GM12878 (cell line): ENCODE measurements around the gene ZC3H15. TPM values are rescaled to one million over a fixed set of nuclear protein-coding genes. Genes with fewer than 3 reads are reported as not detected.
A peak's percentile ranks its signal among the peaks of the same experiment; 100 is the strongest.

Source experiments
- ATAC-seq: fragments of 200-7000 bp; cut with Tn5 transposase; 3 replicates; pipeline ENCODE4 v1.9.1; 2020; ENCODE audit warnings: mild to moderate bottlenecking, moderate library complexity
- BruUV-seq: library from RNA; stranded (reverse); fragments of 400-500 nt; replicated peaks from 2 replicates; lab custom pipeline; 2021; lab: Mats Ljungman, UMichigan
- CTCF ChIA-PET: fragments of 300-600 bp; sonication (Branson Sonifier 250); formaldehyde crosslinking; extraction: SDS; loops from one replicate; lab custom pipeline; 2021; ENCODE audit warnings: inconsistent platforms; lab: Yijun Ruan, JAX
- POLR2A ChIA-PET: fragments of 350-600 bp; formaldehyde crosslinking; extraction: SDS; loops from one replicate; lab custom pipeline; 2021; ENCODE audit warnings: inconsistent platforms; lab: Charles Lee
- RAD21 ChIA-PET: fragments of 300-600 bp; sonication (Branson Sonifier 250); formaldehyde crosslinking; loops from one replicate; lab custom pipeline; 2023; ENCODE audit warnings: antibody characterized with exemption; ENCODE audit not compliant: unreplicated experiment; lab: Charles Lee
- SMC1A ChIA-PET: fragments of 300-600 bp; sonication (Branson Sonifier 250); formaldehyde crosslinking; loops from one replicate; lab custom pipeline; 2023; ENCODE audit not compliant: unreplicated experiment, uncharacterized antibody; lab: Charles Lee
- DNase-seq: peaks from one replicate; pipeline ENCODE4 v3.0.0-alpha.2; 2011; ENCODE audit warnings: low read depth, low spot score
- FAIRE-seq: peaks from 3 replicates; lab custom pipeline; 2011; peaks lifted over from hg19 to GRCh38; lab: Jason Lieb, UNC
- H2AFZ ChIP-seq: 2 replicates; pipeline ENCODE4 v1.6.0; 2011; ENCODE audit warnings: low read depth, low read length, control low read depth; ENCODE audit not compliant: control insufficient read depth
- H3K27ac ChIP-seq: 2 replicates; pipeline ENCODE4 v1.5.1; 2011; ENCODE audit warnings: control low read depth; ENCODE audit not compliant: control insufficient read depth, insufficient read depth
- H3K27me3 ChIP-seq, 2 experiments: replicated peaks in 1 of 2; 2 replicates each; pipeline versions ENCODE4 v1.6.0 to v1.6.1; 2011; ENCODE audit warnings: low read length in 1 of 2; ENCODE audit not compliant: control insufficient read depth in 2 of 2, insufficient read depth in 2 of 2
- H3K36me3 ChIP-seq, 2 experiments: 2 replicates each; pipeline ENCODE4 v1.5.1; 2011; ENCODE audit warnings: low read length in 1 of 2; ENCODE audit not compliant: control insufficient read depth in 2 of 2, insufficient read depth in 2 of 2
- H3K4me1 ChIP-seq: 2 replicates; pipeline ENCODE4 v1.6.1; 2011; ENCODE audit warnings: mild to moderate bottlenecking, low read length, moderate library complexity, mixed read lengths; ENCODE audit not compliant: control insufficient read depth, insufficient read depth
- H3K4me2 ChIP-seq: 2 replicates; pipeline ENCODE4 v1.6.0; 2011; ENCODE audit warnings: control low read depth; ENCODE audit not compliant: control insufficient read depth, insufficient read depth
- H3K4me3 ChIP-seq: fragments of 200-600 bp; sonication (generic); 2 replicates; pipeline ENCODE4 v1.5.1; 2016
- H3K79me2 ChIP-seq: 2 replicates; pipeline ENCODE4 v1.6.0; 2011; ENCODE audit warnings: low read length; ENCODE audit not compliant: control insufficient read depth, insufficient read depth
- H3K9ac ChIP-seq: 2 replicates; pipeline ENCODE4 v1.8.0; 2011; ENCODE audit warnings: low read length, control low read depth, mixed read lengths; ENCODE audit not compliant: control insufficient read depth, insufficient read depth
- H3K9me3 ChIP-seq: replicated peaks from 3 replicates; pipeline ENCODE4 v1.5.1; 2011; ENCODE audit warnings: mild to moderate bottlenecking, low read length; ENCODE audit not compliant: control insufficient read depth, insufficient read depth
- H4K20me1 ChIP-seq: 2 replicates; pipeline ENCODE4 v1.6.0; 2011; ENCODE audit not compliant: control insufficient read depth, insufficient read depth
- HDGF ChIP-seq: fragments of 450-650 bp; IDR thresholded peaks from 2 replicates; pipeline ENCODE4 v1.6.1; 2016; ENCODE audit warnings: antibody characterized with exemption
- JUNB ChIP-seq: IDR thresholded peaks from 2 replicates; pipeline ENCODE4 v1.6.1; 2016; ENCODE audit warnings: antibody characterized with exemption, mild to moderate bottlenecking
- NFIC ChIP-seq: IDR thresholded peaks from 2 replicates; pipeline ENCODE4 v1.6.1; 2012; ENCODE audit warnings: low read depth, mild to moderate bottlenecking, inconsistent platforms, low read length, moderate library complexity
- RFX5 ChIP-seq: IDR thresholded peaks from 2 replicates; pipeline ENCODE4 v1.6.1; 2011; ENCODE audit warnings: low read depth, low read length, improper control_type of control experiment
- RUNX3 ChIP-seq: IDR thresholded peaks from 2 replicates; pipeline ENCODE4 v1.6.1; 2012; ENCODE audit warnings: low read length, inconsistent platforms
- SMAD5 ChIP-seq: IDR thresholded peaks from 2 replicates; pipeline ENCODE4 v1.6.1; 2016; ENCODE audit warnings: antibody characterized with exemption, low read depth
- SMARCA5 ChIP-seq: fragments of 450-650 bp; IDR thresholded peaks from 2 replicates; pipeline ENCODE4 v1.6.1; 2017; ENCODE audit warnings: mild to moderate bottlenecking
- SREBF2 ChIP-seq: IDR thresholded peaks from 2 replicates; pipeline ENCODE4 v1.6.1; 2012; ENCODE audit warnings: mild to moderate bottlenecking, low read length
- YY1 ChIP-seq: IDR thresholded peaks from 2 replicates; pipeline ENCODE4 v1.6.1; 2011; ENCODE audit warnings: low read depth, mild to moderate bottlenecking, low read length
- ZNF384 ChIP-seq: IDR thresholded peaks from 2 replicates; pipeline ENCODE4 v1.6.1; 2012; ENCODE audit warnings: low read depth, mild to moderate bottlenecking, low read length, improper control_type of control experiment, borderline replicate concordance
- WGBS: methylation state at CpG from one replicate; pipeline ENCODE4 v1.1.6; 2016; ENCODE audit warnings: low lambda C conversion rate; ENCODE audit not compliant: insufficient replicate concordance, insufficient coverage; ENCODE audit errors: missing lambda C conversion rate; 5-methylcytosine and 5-hydroxymethylcytosine counted together
- in situ Hi-C: fragments of 300-500 bp; cut with MboI; formaldehyde crosslinking; loops from 9 replicates; pipeline ENCODE4 v1.14.3; 2018; ENCODE audit warnings: mixed read lengths
- intact Hi-C: fragments of 100-400 bp; cut with micrococcal nuclease; formaldehyde crosslinking; loops from one replicate; pipeline ENCODE4 v1.14.2; 2022; ENCODE audit not compliant: unreplicated experiment
- polyA plus RNA-seq, 11 experiments: library from polyadenylated mRNA; depleted of rRNA in 4 of 11; unstranded in 6 of 11; stranded (reverse) in 5 of 11; fragments of >200 nt; fragmentation: Nextera tagmentation in 4 of 11; fragmentation: Illumina TruSeq in 1 of 11; extraction: Ambion mirVana in 4 of 11; extraction: Trizol in 1 of 11; gene quantifications; 1 replicate in 1 of 11; 2 replicates in 10 of 11; pipeline versions ENCODE4 v1.2.1 to v1.2.3, GENCODE V29; 2011 to 2016; ENCODE audit warnings: inconsistent platforms in 2 of 11, missing spikeins in 2 of 11, low read depth in 1 of 11
- total RNA-seq, 4 experiments: library from RNA; depleted of rRNA in 3 of 4; stranded (reverse); fragments of >200 nt in 3 of 4; fragmentation: Illumina TruSeq in 1 of 4; extraction: Trizol in 1 of 4; gene quantifications; 2 replicates each; pipeline versions ENCODE4 v1.2.1 to v1.2.3, GENCODE V29; 2013 to 2021
- TF ChIP-seq, protein P1 (sequence below): IDR thresholded peaks from 2 replicates; pipeline ENCODE4 v1.6.1; 2011; ENCODE audit warnings: mild to moderate bottlenecking, low read depth, low read length, moderate library complexity; ENCODE audit not compliant: insufficient replicate concordance
- TF ChIP-seq, protein P2 (sequence below): fragments of 150-350 bp; IDR thresholded peaks from 2 replicates; pipeline ENCODE4 v1.6.1; 2016; ENCODE audit warnings: low read depth, low read length
- TF ChIP-seq, protein P3 (sequence below): fragments of 450-650 bp; IDR thresholded peaks from 2 replicates; pipeline ENCODE4 v1.6.1; 2017; ENCODE audit warnings: mild to moderate bottlenecking, low read depth, inconsistent platforms; ENCODE audit not compliant: poor library complexity, severe bottlenecking

Gene ZC3H15
- total and polyA plus RNA-seq, 10 of the 15 experiments (the other 5 are each of a cell fraction or from before 2014, with no cell fraction given) = 51.5 to 152 (median 123) TPM

DNA sequence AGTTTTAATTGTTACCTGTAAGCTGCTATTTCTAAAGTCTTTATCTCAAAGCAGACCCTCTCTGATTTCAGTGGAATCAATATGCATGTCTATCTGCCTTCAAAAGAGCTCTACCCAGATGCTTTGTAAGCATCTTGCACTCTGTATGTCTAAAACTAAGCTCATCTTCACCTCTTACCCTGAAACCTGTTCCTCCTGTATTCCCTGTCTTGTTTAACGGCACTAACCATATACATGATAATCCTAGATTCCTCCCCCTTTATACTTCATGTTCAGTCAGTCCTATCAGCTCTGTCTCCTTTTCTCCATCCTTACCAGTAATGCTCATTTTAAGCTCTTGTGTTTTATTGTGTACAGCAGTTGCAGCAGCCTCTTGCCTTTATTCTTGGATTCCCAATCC, 12.8 kb downstream of the ZC3H15 start:
- no TSS peak for BruUV-seq
- Histone ChIP-seq H3K9me3 (no peaks in the 10 kb centered on the region), H3K79me2 (peaks cover 38% of the 10 kb centered on the region), H3K27ac (no peak overlapping the region), H3K4me2 (no peak overlapping the region), H3K4me1 (no peaks in the 10 kb centered on the region), H3K9ac (no peak overlapping the region), H4K20me1 (peaks cover 4% of the 10 kb centered on the region; the same call in 1 of the 2 replicates), H3K27me3 (no peaks in the 10 kb centered on the region)
- SMC1A ChIA-PET = interaction anchor here (0.8 to 2.0 kb wide), 5 partner anchors 9 to 953 kb away, joined by 3 to 14 read pairs (median 6); no protein-coding TSS in a partner anchor
- POLR2A ChIA-PET = interaction anchor here (0.5 to 1.2 kb wide), 3 partner anchors 9 to 289 kb away, joined by 3 to 4 read pairs (median 3); no protein-coding TSS in a partner anchor
- ATAC-seq (0 out of 3 replicates have a peak, but pooled peaks have one; percentile 11), FAIRE-seq (no peak), DNase-seq (no peak)
- 0% methylated on average over 1 of the region's 1 CpG for WGBS
- intact Hi-C loops = no loop called here
- RAD21 ChIA-PET = interaction anchor here (0.6 to 0.9 kb wide), 2 partner anchors 9 to 41 kb away, joined by 3 read pairs; no protein-coding TSS in a partner anchor
- TF ChIP-seq YY1 (no peak), SMARCA5 (no peak), HDGF (no peak), ZNF384 (no peak), RFX5 (no peak), JUNB (no peak), NFIC (no peak), SREBF2 (no peak), RUNX3 (no peak), SMAD5 (no peak)
- TF ChIP-seq, protein P1, sequence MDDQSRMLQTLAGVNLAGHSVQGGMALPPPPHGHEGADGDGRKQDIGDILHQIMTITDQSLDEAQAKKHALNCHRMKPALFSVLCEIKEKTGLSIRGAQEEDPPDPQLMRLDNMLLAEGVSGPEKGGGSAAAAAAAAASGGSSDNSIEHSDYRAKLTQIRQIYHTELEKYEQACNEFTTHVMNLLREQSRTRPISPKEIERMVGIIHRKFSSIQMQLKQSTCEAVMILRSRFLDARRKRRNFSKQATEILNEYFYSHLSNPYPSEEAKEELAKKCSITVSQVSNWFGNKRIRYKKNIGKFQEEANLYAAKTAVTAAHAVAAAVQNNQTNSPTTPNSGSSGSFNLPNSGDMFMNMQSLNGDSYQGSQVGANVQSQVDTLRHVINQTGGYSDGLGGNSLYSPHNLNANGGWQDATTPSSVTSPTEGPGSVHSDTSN = no peak
- TF ChIP-seq, protein P2, sequence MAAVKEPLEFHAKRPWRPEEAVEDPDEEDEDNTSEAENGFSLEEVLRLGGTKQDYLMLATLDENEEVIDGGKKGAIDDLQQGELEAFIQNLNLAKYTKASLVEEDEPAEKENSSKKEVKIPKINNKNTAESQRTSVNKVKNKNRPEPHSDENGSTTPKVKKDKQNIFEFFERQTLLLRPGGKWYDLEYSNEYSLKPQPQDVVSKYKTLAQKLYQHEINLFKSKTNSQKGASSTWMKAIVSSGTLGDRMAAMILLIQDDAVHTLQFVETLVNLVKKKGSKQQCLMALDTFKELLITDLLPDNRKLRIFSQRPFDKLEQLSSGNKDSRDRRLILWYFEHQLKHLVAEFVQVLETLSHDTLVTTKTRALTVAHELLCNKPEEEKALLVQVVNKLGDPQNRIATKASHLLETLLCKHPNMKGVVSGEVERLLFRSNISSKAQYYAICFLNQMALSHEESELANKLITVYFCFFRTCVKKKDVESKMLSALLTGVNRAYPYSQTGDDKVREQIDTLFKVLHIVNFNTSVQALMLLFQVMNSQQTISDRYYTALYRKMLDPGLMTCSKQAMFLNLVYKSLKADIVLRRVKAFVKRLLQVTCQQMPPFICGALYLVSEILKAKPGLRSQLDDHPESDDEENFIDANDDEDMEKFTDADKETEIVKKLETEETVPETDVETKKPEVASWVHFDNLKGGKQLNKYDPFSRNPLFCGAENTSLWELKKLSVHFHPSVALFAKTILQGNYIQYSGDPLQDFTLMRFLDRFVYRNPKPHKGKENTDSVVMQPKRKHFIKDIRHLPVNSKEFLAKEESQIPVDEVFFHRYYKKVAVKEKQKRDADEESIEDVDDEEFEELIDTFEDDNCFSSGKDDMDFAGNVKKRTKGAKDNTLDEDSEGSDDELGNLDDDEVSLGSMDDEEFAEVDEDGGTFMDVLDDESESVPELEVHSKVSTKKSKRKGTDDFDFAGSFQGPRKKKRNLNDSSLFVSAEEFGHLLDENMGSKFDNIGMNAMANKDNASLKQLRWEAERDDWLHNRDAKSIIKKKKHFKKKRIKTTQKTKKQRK = no peak
- TF ChIP-seq, protein P3, sequence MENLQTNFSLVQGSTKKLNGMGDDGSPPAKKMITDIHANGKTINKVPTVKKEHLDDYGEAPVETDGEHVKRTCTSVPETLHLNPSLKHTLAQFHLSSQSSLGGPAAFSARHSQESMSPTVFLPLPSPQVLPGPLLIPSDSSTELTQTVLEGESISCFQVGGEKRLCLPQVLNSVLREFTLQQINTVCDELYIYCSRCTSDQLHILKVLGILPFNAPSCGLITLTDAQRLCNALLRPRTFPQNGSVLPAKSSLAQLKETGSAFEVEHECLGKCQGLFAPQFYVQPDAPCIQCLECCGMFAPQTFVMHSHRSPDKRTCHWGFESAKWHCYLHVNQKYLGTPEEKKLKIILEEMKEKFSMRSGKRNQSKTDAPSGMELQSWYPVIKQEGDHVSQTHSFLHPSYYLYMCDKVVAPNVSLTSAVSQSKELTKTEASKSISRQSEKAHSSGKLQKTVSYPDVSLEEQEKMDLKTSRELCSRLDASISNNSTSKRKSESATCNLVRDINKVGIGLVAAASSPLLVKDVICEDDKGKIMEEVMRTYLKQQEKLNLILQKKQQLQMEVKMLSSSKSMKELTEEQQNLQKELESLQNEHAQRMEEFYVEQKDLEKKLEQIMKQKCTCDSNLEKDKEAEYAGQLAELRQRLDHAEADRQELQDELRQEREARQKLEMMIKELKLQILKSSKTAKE = no peak
- TF ChIP-seq, all 136 proteins: peak for 0
- Histone ChIP-seq H3K4me3 (no peak overlapping the region), H2AFZ (no peak overlapping the region), H3K36me3 (peaks cover 4 to 42% of the 10 kb centered on the region in 2 experiments)
- CTCF ChIA-PET = interaction anchor here (0.7 to 3.1 kb wide), 2 partner anchors 9 to 143 kb away, joined by 3 to 23 read pairs; no protein-coding TSS in a partner anchor
- in situ Hi-C loops = loop anchor here (25.0 kb wide), 1 partner anchor 963 kb away; no protein-coding TSS in a partner anchor
